Stomach (tissue), 9 donors: ENCODE measurements around the gene SORCS2. TPM values are rescaled to one million over a fixed set of nuclear protein-coding genes. Genes with fewer than 3 reads are reported as not detected.
"Not testable (repeated sequence)": the region's sequence is repeated elsewhere in the genome, so short reads cannot be mapped to it uniquely, and the experiment has no call there.

Source experiments
- DNase-seq, 2 donors: peaks; one replicate each; pipeline versions ENCODE4 v3.0.0 to v3.0.0-alpha.2; 2013 to 2019
- H3K27ac ChIP-seq, 5 donors: fragments of 200-600 bp in 4 of 5; sonication (generic) in 4 of 5; one replicate each; pipeline ENCODE4 v1.5.1; 2013 to 2019; ENCODE audit warnings: mild to moderate bottlenecking in 1 of 5, moderate library complexity in 1 of 5
- H3K27me3 ChIP-seq, 3 donors: fragments of 200-600 bp; sonication (generic); one replicate each; pipeline ENCODE4 v1.5.1; 2017 to 2019; ENCODE audit warnings: mixed run types in 1 of 3
- H3K36me3 ChIP-seq, 4 donors: fragments of 200-600 bp; sonication (generic); 1 replicate in 3 of 4; 2 replicates in 1 of 4; pipeline ENCODE4 v1.5.1; 2016 to 2019
- H3K4me1 ChIP-seq, 4 donors: fragments of 200-600 bp; sonication (generic); one replicate each; pipeline ENCODE4 v1.5.1; 2016 to 2019
- H3K4me3 ChIP-seq, 4 donors: fragments of 200-600 bp; sonication (generic) in 3 of 4; one replicate each; pipeline ENCODE4 v1.5.1; 2016 to 2019; ENCODE audit warnings: mild to moderate bottlenecking in 1 of 4
- H3K9me3 ChIP-seq, 4 donors: fragments of 200-600 bp; sonication (generic); one replicate each; pipeline ENCODE4 v1.5.1; 2016 to 2019
- CTCF ChIP-seq, 7 experiments: fragments of 450-650 bp in 4 of 7; fragments of 200-600 bp in 3 of 7; sonication (generic) in 3 of 7; IDR thresholded peaks; one replicate each; pipeline ENCODE4 v1.5.1; 2016 to 2019; ENCODE audit warnings: antibody characterized with exemption in 7 of 7, control low read depth in 2 of 7, mild to moderate bottlenecking in 1 of 7
- EP300 ChIP-seq: sonication (generic); formaldehyde crosslinking; IDR thresholded peaks from one replicate; pipeline ENCODE4 v1.6.1; 2017; ENCODE audit warnings: antibody characterized with exemption
- POLR2A ChIP-seq, 4 donors: fragments of 450-650 bp; IDR thresholded peaks; one replicate each; pipeline ENCODE4 v1.6.1; 2016; ENCODE audit warnings: antibody characterized with exemption in 4 of 4, control low read depth in 2 of 4, mild to moderate bottlenecking in 1 of 4, moderate library complexity in 1 of 4
- POLR2AphosphoS5 ChIP-seq, 3 donors: sonication (generic); formaldehyde crosslinking; IDR thresholded peaks; one replicate each; pipeline ENCODE4 v1.6.1; 2016; ENCODE audit warnings: antibody characterized with exemption in 3 of 3
- WGBS, 5 donors: extraction: QIAGEN DNeasy Blood & Tissue Kit in 3 of 5; methylation state at CpG; one replicate each; pipeline versions ENCODE4 v1.1.5 to v1.1.7; 2013 to 2018; 5-methylcytosine and 5-hydroxymethylcytosine counted together
- intact Hi-C: fragments of 100-400 bp; cut with DNase I; formaldehyde crosslinking; loops from one replicate; pipeline ENCODE4 v1.15.1; 2023; ENCODE audit warnings: low total_unique reads
- polyA plus RNA-seq, 3 donors: library from polyadenylated mRNA; stranded (reverse); fragments of 200-250 nt; gene quantifications; one replicate each; pipeline ENCODE4 v1.2.3, GENCODE V29; 2013
- total RNA-seq, 5 donors: library from RNA; depleted of rRNA; stranded (reverse); fragments of >200 nt; gene quantifications; one replicate each; pipeline versions ENCODE4 v1.1.0 to v1.2.3, GENCODE V29; 2014 to 2016
- donor health status: healthy with polysubstance abuse.
- donor health status: Bipolar disorder and iron deficiency.
- donor health status: healthy.

The SORCS2 gene
- total and polyA plus RNA-seq, 8 donors: under 0.01 to 13.0 (median 0.50) TPM; not detected in 1

GRCh38 chr4:7572894-7573293, 380.6 kb downstream of the SORCS2 start:
- Histone ChIP-seq H3K4me1 (no peaks in the 10 kb centered on the region), H3K9me3 (peaks cover 14 to 37% (median 21%) of the 10 kb centered on the region in 4 donors), H3K27ac (no peak overlapping the region), H3K36me3 (peaks cover 0 to 5% (median 0%) of the 10 kb centered on the region in 4 donors), H3K27me3 (peaks cover 0 to 20% (median 0%) of the 10 kb centered on the region in 3 donors), H3K4me3 (no peak overlapping the region)
- no peak for DNase-seq
- intact Hi-C loops: no loop called here
- 79 to 91% (median 85%) methylated on average over 7 of the region's 7 CpGs for WGBS, 5 donors
- no peak for TF ChIP-seq CTCF (IDR thresholded peaks at IDR 0.05)

GRCh38 chr4:7573576-7574091, 381.3 kb downstream of the SORCS2 start:
- peaks cover 0 to 20% (median 0%) of the 10 kb centered on the region in 3 donors for H3K27me3 ChIP-seq
- peaks cover 0 to 5% (median 0%) of the 10 kb centered on the region in 4 donors for H3K36me3 ChIP-seq
- no peak overlapping the region for H3K4me3 ChIP-seq
- no peak for DNase-seq
- H3K27ac ChIP-seq: no peak overlapping the region
- 75 to 86% (median 79%) methylated on average over 9 of the region's 9 CpGs for WGBS, 5 donors
- intact Hi-C loops: no loop called here
- TF ChIP-seq POLR2AphosphoS5 (IDR thresholded peaks at IDR 0.05) (no peak), CTCF (IDR thresholded peaks at IDR 0.05) (no peak), POLR2A (IDR thresholded peaks at IDR 0.05) (no peak), EP300 (no peak)
- no peaks in the 10 kb centered on the region for H3K4me1 ChIP-seq
- peaks cover 20 to 44% (median 29%) of the 10 kb centered on the region in 4 donors for H3K9me3 ChIP-seq

- 59 to 71% (median 62%) methylated on average over 11 of the region's 11 CpGs for WGBS, 5 donors
- Histone ChIP-seq H3K9me3 (peaks cover 24 to 52% (median 35%) of the 10 kb centered on the region in 4 donors), H3K4me3 (no peak overlapping the region), H3K36me3 (peaks cover 0 to 5% (median 0%) of the 10 kb centered on the region in 4 donors), H3K4me1 (no peaks in the 10 kb centered on the region), H3K27me3 (peaks cover 0 to 20% (median 0%) of the 10 kb centered on the region in 3 donors), H3K27ac (no peak overlapping the region)
- no peak for DNase-seq
- intact Hi-C loops: no loop called here
- TF ChIP-seq CTCF (IDR thresholded peaks at IDR 0.05) (no peak), EP300 (no peak), POLR2A (IDR thresholded peaks at IDR 0.05) (no peak), POLR2AphosphoS5 (IDR thresholded peaks at IDR 0.05) (no peak)
Observed at GRCh38 chr4:7574287-7575014, 382.1 kb downstream of the SORCS2 start.

- WGBS, 5 donors: 54 to 71% (median 64%) methylated on average over 6 of the region's 6 CpGs
- Histone ChIP-seq H3K4me3 (no peak overlapping the region), H3K27ac (no peak overlapping the region), H3K9me3 (peaks cover 24 to 61% (median 36%) of the 10 kb centered on the region in 4 donors), H3K36me3 (peaks cover 0 to 5% (median 0%) of the 10 kb centered on the region in 4 donors), H3K4me1 (no peaks in the 10 kb centered on the region), H3K27me3 (peaks cover 0 to 14% (median 0%) of the 10 kb centered on the region in 3 donors)
- DNase-seq: no peak
- TF ChIP-seq CTCF (IDR thresholded peaks at IDR 0.05): no peak
- no peak for TF ChIP-seq POLR2A (IDR thresholded peaks at IDR 0.05)
- no peak for TF ChIP-seq EP300
- TF ChIP-seq POLR2AphosphoS5 (IDR thresholded peaks at IDR 0.05): no peak
- intact Hi-C loops: no loop called here
Observed at GRCh38 chr4:7575426-7575825, 383.1 kb downstream of the SORCS2 start.

- H3K9me3 ChIP-seq: peaks cover 24 to 71% (median 36%) of the 10 kb centered on the region in 4 donors
- H3K36me3 ChIP-seq, H3K27ac ChIP-seq, H3K4me3 ChIP-seq, intact Hi-C loops, DNase-seq, H3K4me1 ChIP-seq, H3K27me3 ChIP-seq: not testable (repeated sequence)
- WGBS, 5 donors: 83 to 91% (median 89%) methylated on average over 11 of the region's 11 CpGs
Observed at GRCh38 chr4:7577361-7578039, 385.2 kb downstream of the SORCS2 start.
